ENCODE data around the gene GRN. TPM values are rescaled to one million over a fixed set of nuclear protein-coding genes. Genes with fewer than 3 reads are reported as not detected.

GRN gene
- total and polyA plus RNA-seq, 9 of the 15 experiments (the other 6 are each of a cell fraction or from before 2014, with no cell fraction given): 5.4 to 75.3 (median 20.7) TPM

GRCh38 chr17:44356241-44356640, 11.1 kb downstream of the GRN start:
- POLR2A ChIA-PET: interaction anchor here (0.6 to 1.8 kb wide), 5 partner anchors 10 to 479 kb away, joined by 3 to 8 read pairs (median 4); partner anchors contain the start of genes GRN and UBTF
- ATAC-seq (no peak), FAIRE-seq (no peak), DNase-seq (ENCODE audit: extremely low read depth in 1 of 4, low spot score in 3 of 4) (peak in 1 of 4 experiments; percentile 5)
- Histone ChIP-seq H3K9me3 (replicated peaks; ENCODE audit: control insufficient read depth, insufficient read depth, low read depth, low read length) (no peaks in the 10 kb centered on the region), H3K4me1 (replicated peaks in 1 of 2; ENCODE audit: control insufficient read depth in 2 of 2, insufficient read depth in 2 of 2, low read length in 2 of 2) (peaks cover 0 to 36% of the 10 kb centered on the region in 2 experiments; a peak in 3 of 5 replicates), H3K4me3 (no peak overlapping the region), H2AFZ (ENCODE audit: low read depth, low read length) (no peak overlapping the region), H3K4me2 (ENCODE audit: insufficient read depth, low read length) (no peak overlapping the region), H3K36me3 (ENCODE audit: control insufficient read depth, insufficient read depth, low read length) (peaks cover 5% of the 10 kb centered on the region; the same call in 1 of the 3 replicates), H3K9me1 (ENCODE audit: control insufficient read depth, insufficient read depth, low read length) (no peaks in the 10 kb centered on the region), H3K27me3 (ENCODE audit: control insufficient read depth in 2 of 2, insufficient read depth in 2 of 2, low read length in 2 of 2) (no peaks in the 10 kb centered on the region), H4K20me1 (replicated peaks; ENCODE audit: control insufficient read depth, insufficient read depth, low read length) (peaks cover 4% of the 10 kb centered on the region; the same call in 1 of the 2 replicates), H3K79me2 (ENCODE audit: control insufficient read depth, insufficient read depth, low read length) (no peaks in the 10 kb centered on the region), H3K9ac (ENCODE audit: insufficient read depth in 1 of 2, low read depth in 2 of 2, low read length in 2 of 2) (peak overlapping the region in 1 of 2 experiments; percentile 64; a peak in 1 of 4 replicates), H3K27ac (ENCODE audit: extremely low read depth, low read depth, low read length) (no peak overlapping the region)
- TF ChIP-seq TEAD2 (tag; IDR thresholded peaks at IDR 0.05) (no peak), ZNF133 (CRISPR knock-in tag; IDR thresholded peaks at IDR 0.05) (no peak), ZNF398 (CRISPR knock-in tag; IDR thresholded peaks at IDR 0.05) (no peak), ZNF584 (CRISPR knock-in tag; IDR thresholded peaks at IDR 0.05; ENCODE audit: low read depth) (no peak), TEAD4 (IDR thresholded peaks at IDR 0.05; ENCODE audit: low read length) (no peak), TEAD4 (CRISPR knock-in tag; IDR thresholded peaks at IDR 0.05; ENCODE audit: borderline replicate concordance) (no peak), MTA1 (IDR thresholded peaks at IDR 0.05; ENCODE audit: borderline replicate concordance) (no peak), HCFC1 (IDR thresholded peaks at IDR 0.05; ENCODE audit: low read depth, low read length) (no peak), PURB (CRISPR knock-in tag; IDR thresholded peaks at IDR 0.05; ENCODE audit: low read depth) (no peak), ARID1B (IDR thresholded peaks at IDR 0.05) (no peak), IFI16 (CRISPR knock-in tag; IDR thresholded peaks at IDR 0.05) (no peak), L3MBTL2 (IDR thresholded peaks at IDR 0.05) (no peak), RFX7 (CRISPR knock-in tag; IDR thresholded peaks at IDR 0.05) (no peak), MAFK (IDR thresholded peaks at IDR 0.05; ENCODE audit: low read length) (no peak), ZNF184 (CRISPR knock-in tag; IDR thresholded peaks at IDR 0.05) (no peak), NFATC3 (IDR thresholded peaks at IDR 0.05) (no peak), ZNF274 (IDR thresholded peaks at IDR 0.05; ENCODE audit: borderline replicate concordance, low read depth, low read length) (no peak), ZNF507 (tag; conservative IDR thresholded peaks at IDR 0.05) (no peak), ZNF224 (CRISPR knock-in tag; IDR thresholded peaks at IDR 0.05) (no peak)
- TF ChIP-seq, protein P1, sequence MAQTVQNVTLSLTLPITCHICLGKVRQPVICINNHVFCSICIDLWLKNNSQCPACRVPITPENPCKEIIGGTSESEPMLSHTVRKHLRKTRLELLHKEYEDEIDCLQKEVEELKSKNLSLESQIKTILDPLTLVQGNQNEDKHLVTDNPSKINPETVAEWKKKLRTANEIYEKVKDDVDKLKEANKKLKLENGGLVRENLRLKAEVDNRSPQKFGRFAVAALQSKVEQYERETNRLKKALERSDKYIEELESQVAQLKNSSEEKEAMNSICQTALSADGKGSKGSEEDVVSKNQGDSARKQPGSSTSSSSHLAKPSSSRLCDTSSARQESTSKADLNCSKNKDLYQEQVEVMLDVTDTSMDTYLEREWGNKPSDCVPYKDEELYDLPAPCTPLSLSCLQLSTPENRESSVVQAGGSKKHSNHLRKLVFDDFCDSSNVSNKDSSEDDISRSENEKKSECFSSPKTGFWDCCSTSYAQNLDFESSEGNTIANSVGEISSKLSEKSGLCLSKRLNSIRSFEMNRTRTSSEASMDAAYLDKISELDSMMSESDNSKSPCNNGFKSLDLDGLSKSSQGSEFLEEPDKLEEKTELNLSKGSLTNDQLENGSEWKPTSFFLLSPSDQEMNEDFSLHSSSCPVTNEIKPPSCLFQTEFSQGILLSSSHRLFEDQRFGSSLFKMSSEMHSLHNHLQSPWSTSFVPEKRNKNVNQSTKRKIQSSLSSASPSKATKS (CRISPR knock-in tag; IDR thresholded peaks at IDR 0.05): no peak
- TF ChIP-seq, protein P2, sequence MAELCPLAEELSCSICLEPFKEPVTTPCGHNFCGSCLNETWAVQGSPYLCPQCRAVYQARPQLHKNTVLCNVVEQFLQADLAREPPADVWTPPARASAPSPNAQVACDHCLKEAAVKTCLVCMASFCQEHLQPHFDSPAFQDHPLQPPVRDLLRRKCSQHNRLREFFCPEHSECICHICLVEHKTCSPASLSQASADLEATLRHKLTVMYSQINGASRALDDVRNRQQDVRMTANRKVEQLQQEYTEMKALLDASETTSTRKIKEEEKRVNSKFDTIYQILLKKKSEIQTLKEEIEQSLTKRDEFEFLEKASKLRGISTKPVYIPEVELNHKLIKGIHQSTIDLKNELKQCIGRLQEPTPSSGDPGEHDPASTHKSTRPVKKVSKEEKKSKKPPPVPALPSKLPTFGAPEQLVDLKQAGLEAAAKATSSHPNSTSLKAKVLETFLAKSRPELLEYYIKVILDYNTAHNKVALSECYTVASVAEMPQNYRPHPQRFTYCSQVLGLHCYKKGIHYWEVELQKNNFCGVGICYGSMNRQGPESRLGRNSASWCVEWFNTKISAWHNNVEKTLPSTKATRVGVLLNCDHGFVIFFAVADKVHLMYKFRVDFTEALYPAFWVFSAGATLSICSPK (IDR thresholded peaks at IDR 0.05; ENCODE audit: borderline replicate concordance): no peak
- 37% methylated on average over 6 of the region's 11 CpGs for WGBS (ENCODE audit: insufficient coverage, low coverage, missing lambda C conversion rate)
- in situ Hi-C loops (cut with MboI): no loop called here
- no TSS peak for BruUV-seq (replicated peaks)
- CTCF ChIA-PET (ENCODE audit: low intra/inter-chr PET ratio): no interaction called here
- intact Hi-C loops (cut with micrococcal nuclease): no loop called here

Measured in K562 (cell line).